Astrocyte of the cerebellum (primary cell): ENCODE measurements around the gene APOA5.

ENCODE experiments used
- DNase-seq: peaks from one replicate; pipeline ENCODE4 v3.0.0-alpha.2; 2011; ENCODE audit warnings: low read depth
- H3K4me3 ChIP-seq: 2 replicates; pipeline ENCODE4 v1.5.1; 2011; ENCODE audit warnings: mild to moderate bottlenecking, low read depth, low read length, moderate library complexity
- CTCF ChIP-seq: IDR thresholded peaks from 2 replicates; pipeline ENCODE4 v1.5.1; 2012; ENCODE audit warnings: low read length, low read depth, moderate library complexity, mild to moderate bottlenecking; ENCODE audit errors: missing control alignments
- in situ Hi-C: cut with HindIII; loops from 2 replicates; pipeline ENCODE4 v1.10.0; 2017; ENCODE audit warnings: low sequenced_read_pairs

APOA5 gene

GRCh38 chr11:116790167-116791001 is 1.3 kb downstream of the APOA5 start:
- no peak overlapping the region for H3K4me3 ChIP-seq
- in situ Hi-C loops = no loop called here
- TF ChIP-seq CTCF = no peak
- no peak for DNase-seq

DNA sequence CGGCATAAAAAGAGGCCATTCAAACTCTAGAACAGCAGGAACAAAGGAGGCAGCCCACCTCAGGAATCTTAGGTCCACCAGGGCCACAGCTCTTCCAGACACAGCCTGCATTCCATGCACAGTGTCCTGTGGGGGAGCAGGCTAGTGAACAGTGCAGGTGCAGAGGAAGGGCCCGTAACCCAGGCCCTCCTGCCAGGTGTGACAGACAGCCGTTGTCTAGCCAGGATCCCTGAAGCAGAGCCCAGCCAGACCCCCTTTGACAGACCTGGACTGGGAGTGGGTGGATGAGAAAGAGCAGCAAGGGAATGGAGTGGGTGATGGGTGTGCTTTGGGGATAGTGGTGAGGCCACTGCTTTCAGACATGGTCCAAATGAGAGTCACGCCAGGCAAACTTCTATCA is 2.7 kb downstream of the APOA5 start:
- no peak for DNase-seq
- in situ Hi-C loops = no loop called here
- no peak for TF ChIP-seq CTCF
- no peak overlapping the region for H3K4me3 ChIP-seq

DNA sequence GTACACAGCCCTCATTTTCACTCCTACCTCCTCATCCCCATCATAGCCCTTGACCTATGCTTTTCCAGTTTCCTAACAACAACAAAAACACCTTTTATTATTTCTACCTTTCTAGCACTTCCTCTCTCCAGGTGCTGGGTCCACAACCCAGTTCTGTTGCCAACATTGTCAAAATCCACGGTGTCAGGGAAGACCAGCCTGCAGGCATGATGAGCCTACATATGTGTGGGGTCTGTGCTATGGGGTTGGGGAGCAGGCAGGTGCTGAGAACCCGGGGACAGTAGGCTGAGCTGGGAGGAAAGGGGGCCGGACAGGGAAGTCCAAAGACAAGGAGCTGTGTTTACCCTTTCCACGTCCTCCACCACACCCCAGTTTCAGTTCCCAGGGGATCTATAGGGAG is 3.1 kb downstream of the APOA5 start:
- H3K4me3 ChIP-seq = peak overlapping the region; percentile 78
- DNase-seq = no peak
- no peak for TF ChIP-seq CTCF
- in situ Hi-C loops = no loop called here

- TF ChIP-seq CTCF = no peak
- no peak for DNase-seq
- H3K4me3 ChIP-seq = peak within 1 kb of the TSS; percentile 78
- in situ Hi-C loops = no loop called here
These were observed 3.7 kb downstream of the APOA5 start, which contains the start of gene ZPR1 for GRCh38 chr11:116787786-116788486. Gene ZPR1, minus strand, starts transcription at chr11:116788023. Its CDS starts 33 bp downstream, at chr11:116787990.

GRCh38 chr11:116787436-116787785 is 4.3 kb downstream of the APOA5 start:
- peak overlapping the region; percentile 78 for H3K4me3 ChIP-seq
- in situ Hi-C loops = no loop called here
- DNase-seq = no peak
- TF ChIP-seq CTCF = no peak

GRCh38 chr11:116786966-116787365 is 4.7 kb downstream of the APOA5 start:
- DNase-seq = no peak
- no peak for TF ChIP-seq CTCF
- in situ Hi-C loops = no loop called here
- peak overlapping the region; percentile 78 for H3K4me3 ChIP-seq
